ENCODE results near the gene GPR17.

Gene GPR17

GRCh38 chr2:127694986-127695385, 49.0 kb downstream of the GPR17 start:
- DNase-seq (ENCODE audit: low read depth) = no peak

GRCh38 chr2:127695491-127696472, 49.8 kb downstream of the GPR17 start:
- peak; percentile 45 for DNase-seq (ENCODE audit: low read depth)

- DNase-seq (ENCODE audit: low read depth) = no peak
These were observed 51.7 kb downstream of the GPR17 start for GRCh38 chr2:127697482-127698180.

- DNase-seq (ENCODE audit: low read depth) = no peak
These were observed 52.8 kb downstream of the GPR17 start for GRCh38 chr2:127698553-127699355.

GRCh38 chr2:127700527-127701192, 54.7 kb downstream of the GPR17 start:
- peak; percentile 13 for DNase-seq (ENCODE audit: low read depth)

- DNase-seq (ENCODE audit: low read depth) = peak; percentile 90
These were observed 55.3 kb downstream of the GPR17 start, which contains the start of gene SFT2D3 for GRCh38 chr2:127701193-127701650. SFT2D3 (plus strand) TSS chr2:127701497; CDS start chr2:127701529, 32 bp downstream.

- DNase-seq (ENCODE audit: low read depth) = peak; percentile 76
These were observed 55.9 kb downstream of the GPR17 start for GRCh38 chr2:127701651-127702394.

Measured in activated T-cell treated with anti-CD3 and anti-CD28 coated beads for 48 hours (primary cell).